Spleen (tissue), 11 donors: ENCODE data around the gene RAB8B. TPM values are rescaled to one million over a fixed set of nuclear protein-coding genes. Genes with fewer than 3 reads are reported as not detected.

Experiments
- DNase-seq: peaks from one replicate; pipeline ENCODE4 v3.0.0-alpha.2; 2020
- H3K27ac ChIP-seq, 8 donors: fragments of 200-600 bp; sonication (generic) in 7 of 8; 1 replicate in 4 of 8; 2 replicates in 4 of 8; pipeline versions ENCODE4 v1.5.0 to v1.8.0; 2016 to 2021; ENCODE audit warnings: inconsistent platforms in 4 of 8, mild to moderate bottlenecking in 4 of 8, moderate library complexity in 1 of 8
- H3K27me3 ChIP-seq, 7 donors: fragments of 200-600 bp; sonication (generic) in 6 of 7; replicated peaks in 1 of 7; 1 replicate in 4 of 7; 2 replicates in 3 of 7; pipeline versions ENCODE4 v1.5.0 to v1.8.0; 2016 to 2021; ENCODE audit warnings: inconsistent platforms in 3 of 7, mild to moderate bottlenecking in 1 of 7
- H3K36me3 ChIP-seq, 6 donors: fragments of 200-600 bp; sonication (generic) in 5 of 6; 1 replicate in 4 of 6; 2 replicates in 2 of 6; pipeline versions ENCODE4 v1.5.0 to v1.8.0; 2016 to 2021; ENCODE audit warnings: inconsistent platforms in 2 of 6
- H3K4me1 ChIP-seq, 6 donors: fragments of 200-600 bp; sonication (generic) in 5 of 6; 1 replicate in 3 of 6; 2 replicates in 3 of 6; pipeline versions ENCODE4 v1.5.0 to v1.8.0; 2016 to 2021; ENCODE audit warnings: inconsistent platforms in 3 of 6
- H3K4me3 ChIP-seq, 8 donors: fragments of 200-600 bp; sonication (generic) in 7 of 8; 1 replicate in 4 of 8; 2 replicates in 4 of 8; pipeline versions ENCODE4 v1.5.0 to v1.8.0; 2016 to 2021; ENCODE audit warnings: inconsistent platforms in 4 of 8, mild to moderate bottlenecking in 4 of 8, moderate library complexity in 2 of 8
- H3K9me3 ChIP-seq, 8 donors: fragments of 200-600 bp; sonication (generic) in 7 of 8; 1 replicate in 4 of 8; 2 replicates in 4 of 8; pipeline versions ENCODE4 v1.5.0 to v1.8.0; 2016 to 2021; ENCODE audit warnings: inconsistent platforms in 4 of 8
- POLR2A ChIP-seq, 3 donors: fragments of 450-650 bp; IDR thresholded peaks; one replicate each; pipeline ENCODE4 v1.5.1; 2017; ENCODE audit warnings: antibody characterized with exemption in 3 of 3, mild to moderate bottlenecking in 1 of 3
- POLR2AphosphoS5 ChIP-seq, 3 donors: sonication (generic); formaldehyde crosslinking; IDR thresholded peaks; one replicate each; pipeline ENCODE4 v1.5.1; 2017; ENCODE audit warnings: antibody characterized with exemption in 3 of 3
- WGBS, 5 donors: extraction: QIAGEN DNeasy Blood & Tissue Kit in 3 of 5; methylation state at CpG; one replicate each; pipeline versions ENCODE4 v1.1.5 to v1.1.7; 2013 to 2018; 5-methylcytosine and 5-hydroxymethylcytosine counted together
- intact Hi-C: fragments of 100-400 bp; cut with DNase I; formaldehyde crosslinking; loops from one replicate; pipeline ENCODE4 v1.15.0; 2023; ENCODE audit warnings: low total_unique reads
- polyA plus RNA-seq, 3 donors: library from polyadenylated mRNA; stranded (reverse); fragments of 200-250 nt; gene quantifications; one replicate each; pipeline ENCODE4 v1.2.1, GENCODE V29; 2013
- total RNA-seq, 7 donors: library from RNA; depleted of rRNA in 3 of 7; stranded (reverse); fragments of >200 nt in 3 of 7; fragmentation: NEBNext Ultra II Directional in 4 of 7; extraction: Animal tissue kit (Norgen Biotek cat#: 25700) in 4 of 7; gene quantifications; one replicate each; pipeline versions ENCODE4 v1.1.0 to v1.2.1, GENCODE V29; 2016 to 2021
- TF ChIP-seq, protein P1 (sequence below), 11 experiments: fragments of 200-600 bp in 7 of 11; fragments of 450-650 bp in 4 of 11; sonication (generic) in 4 of 11; IDR thresholded peaks in 8 of 11; conservative IDR thresholded peaks in 3 of 11; 1 replicate in 7 of 11; 2 replicates in 4 of 11; pipeline versions ENCODE4 v1.4.0 to v1.8.0; 2016 to 2021; ENCODE audit warnings: antibody characterized with exemption in 11 of 11, inconsistent platforms in 4 of 11, mild to moderate bottlenecking in 1 of 11
- donor health status: healthy with polysubstance abuse.
- donor health status: DM: no; HTN: no; CAD: no; lungs with moderate emphysema.
- donor health status: DM: no; HTN: no; CAD: no.
- donor health status: Bipolar disorder and iron deficiency.
- donor health status: healthy.
- donor health status: DM: no; HTN: no; CAD: no.
- donor health status: DM: yes; HTN: yes; CAD: no.

The RAB8B gene
- total and polyA plus RNA-seq, 10 donors = 18.9 to 96.4 (median 64.2) TPM

DNA sequence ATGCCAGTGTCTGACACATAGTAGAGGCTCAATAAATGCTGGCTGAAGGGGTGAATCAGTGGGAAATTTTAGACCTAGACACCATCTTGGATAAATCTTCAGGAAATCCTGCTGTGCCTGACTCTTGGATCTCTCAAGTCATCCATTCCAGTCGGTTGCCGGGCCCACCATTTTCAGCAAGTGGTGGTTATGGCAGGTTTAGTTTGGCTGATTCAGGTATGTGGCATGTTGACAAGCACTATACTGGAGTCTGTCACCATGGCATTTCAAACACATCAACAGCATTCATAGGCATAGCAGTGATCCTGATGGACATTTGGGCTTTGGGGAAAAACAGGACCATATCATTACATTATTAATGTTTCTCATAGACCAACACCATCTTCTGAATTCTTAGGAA lies 62.3 kb downstream of the RAB8B start:
- Histone ChIP-seq H3K27ac (no peak overlapping the region), H3K4me1 (peaks cover 0 to 28% (median 8%) of the 10 kb centered on the region in 6 donors), H3K36me3 (peaks cover 0 to 98% (median 35%) of the 10 kb centered on the region in 6 donors), H3K9me3 (no peaks in the 10 kb centered on the region), H3K27me3 (no peaks in the 10 kb centered on the region), H3K4me3 (no peak overlapping the region)
- TF ChIP-seq POLR2A (IDR thresholded peaks at IDR 0.05) = no peak
- intact Hi-C loops = no loop called here
- no peak for DNase-seq
- 93 to 100% (median 97%) methylated on average over 2 of the region's 2 CpGs for WGBS, 5 donors

DNA sequence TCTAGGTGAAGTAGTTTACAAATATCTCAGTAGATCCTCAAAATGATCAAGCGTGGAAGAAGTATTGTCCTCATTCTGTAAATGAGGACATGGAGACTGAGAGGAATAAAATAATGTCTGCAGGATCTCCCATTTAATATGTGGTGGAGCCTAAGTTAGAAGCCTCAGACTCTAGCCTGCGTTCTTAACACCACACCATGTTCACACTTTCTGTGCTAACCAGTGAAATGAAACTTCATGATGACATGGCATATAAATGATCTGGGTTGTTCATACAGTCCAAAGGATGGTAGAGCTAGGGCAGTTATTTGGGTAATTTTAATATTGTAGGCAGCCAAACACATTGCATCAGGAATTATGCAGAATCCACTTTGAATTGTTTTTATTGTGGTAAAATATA lies 62.9 kb downstream of the RAB8B start:
- no peak overlapping the region for H3K4me3 ChIP-seq
- no peaks in the 10 kb centered on the region for H3K27me3 ChIP-seq
- H3K27ac ChIP-seq = no peak overlapping the region
- TF ChIP-seq POLR2AphosphoS5 (IDR thresholded peaks at IDR 0.05) (no peak), POLR2A (IDR thresholded peaks at IDR 0.05) (no peak)
- TF ChIP-seq, protein P1, sequence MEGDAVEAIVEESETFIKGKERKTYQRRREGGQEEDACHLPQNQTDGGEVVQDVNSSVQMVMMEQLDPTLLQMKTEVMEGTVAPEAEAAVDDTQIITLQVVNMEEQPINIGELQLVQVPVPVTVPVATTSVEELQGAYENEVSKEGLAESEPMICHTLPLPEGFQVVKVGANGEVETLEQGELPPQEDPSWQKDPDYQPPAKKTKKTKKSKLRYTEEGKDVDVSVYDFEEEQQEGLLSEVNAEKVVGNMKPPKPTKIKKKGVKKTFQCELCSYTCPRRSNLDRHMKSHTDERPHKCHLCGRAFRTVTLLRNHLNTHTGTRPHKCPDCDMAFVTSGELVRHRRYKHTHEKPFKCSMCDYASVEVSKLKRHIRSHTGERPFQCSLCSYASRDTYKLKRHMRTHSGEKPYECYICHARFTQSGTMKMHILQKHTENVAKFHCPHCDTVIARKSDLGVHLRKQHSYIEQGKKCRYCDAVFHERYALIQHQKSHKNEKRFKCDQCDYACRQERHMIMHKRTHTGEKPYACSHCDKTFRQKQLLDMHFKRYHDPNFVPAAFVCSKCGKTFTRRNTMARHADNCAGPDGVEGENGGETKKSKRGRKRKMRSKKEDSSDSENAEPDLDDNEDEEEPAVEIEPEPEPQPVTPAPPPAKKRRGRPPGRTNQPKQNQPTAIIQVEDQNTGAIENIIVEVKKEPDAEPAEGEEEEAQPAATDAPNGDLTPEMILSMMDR (IDR thresholded peaks at IDR 0.05 in 8 of 11, conservative IDR thresholded peaks at IDR 0.05 in 3 of 11) = no peak
- H3K9me3 ChIP-seq = no peaks in the 10 kb centered on the region
- 86 to 98% (median 92%) methylated on average over 2 of the region's 2 CpGs for WGBS, 5 donors
- H3K36me3 ChIP-seq = peaks cover 0 to 98% (median 38%) of the 10 kb centered on the region in 6 donors
- intact Hi-C loops = no loop called here
- no peak for DNase-seq
- peaks cover 0 to 22% (median 4%) of the 10 kb centered on the region in 6 donors for H3K4me1 ChIP-seq

DNA sequence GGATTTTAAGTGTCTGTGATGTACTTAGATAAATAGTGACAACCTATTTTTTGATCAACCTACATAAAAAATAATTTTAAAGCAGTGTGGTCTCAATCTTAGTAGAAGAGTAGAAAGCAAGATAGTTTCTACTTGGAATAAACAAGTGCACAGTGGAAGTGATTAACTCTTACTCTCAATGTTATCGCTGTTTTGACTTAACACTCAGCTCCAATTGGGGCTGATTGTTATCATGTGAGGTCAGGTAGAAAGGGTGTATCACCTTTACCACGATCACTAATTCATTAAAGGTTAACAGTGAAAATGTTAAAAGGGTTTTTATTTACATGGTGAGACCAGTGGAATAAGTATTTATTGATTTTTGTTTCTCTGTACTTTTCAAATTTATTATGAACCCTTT lies 65.6 kb downstream of the RAB8B start:
- H3K9me3 ChIP-seq = no peaks in the 10 kb centered on the region
- intact Hi-C loops = no loop called here
- no peak overlapping the region for H3K27ac ChIP-seq
- 82 to 91% (median 86%) methylated on average over 2 of the region's 2 CpGs for WGBS, 5 donors
- H3K4me3 ChIP-seq = no peak overlapping the region
- H3K27me3 ChIP-seq = no peaks in the 10 kb centered on the region
- H3K4me1 ChIP-seq = peaks cover 0 to 8% (median 0%) of the 10 kb centered on the region in 6 donors
- H3K36me3 ChIP-seq = peaks cover 0 to 100% (median 63%) of the 10 kb centered on the region in 6 donors
- TF ChIP-seq, protein P1 (IDR thresholded peaks at IDR 0.05 in 8 of 11, conservative IDR thresholded peaks at IDR 0.05 in 3 of 11) = no peak
- TF ChIP-seq POLR2AphosphoS5 (IDR thresholded peaks at IDR 0.05) = no peak
- no peak for TF ChIP-seq POLR2A (IDR thresholded peaks at IDR 0.05)
- DNase-seq = no peak

DNA sequence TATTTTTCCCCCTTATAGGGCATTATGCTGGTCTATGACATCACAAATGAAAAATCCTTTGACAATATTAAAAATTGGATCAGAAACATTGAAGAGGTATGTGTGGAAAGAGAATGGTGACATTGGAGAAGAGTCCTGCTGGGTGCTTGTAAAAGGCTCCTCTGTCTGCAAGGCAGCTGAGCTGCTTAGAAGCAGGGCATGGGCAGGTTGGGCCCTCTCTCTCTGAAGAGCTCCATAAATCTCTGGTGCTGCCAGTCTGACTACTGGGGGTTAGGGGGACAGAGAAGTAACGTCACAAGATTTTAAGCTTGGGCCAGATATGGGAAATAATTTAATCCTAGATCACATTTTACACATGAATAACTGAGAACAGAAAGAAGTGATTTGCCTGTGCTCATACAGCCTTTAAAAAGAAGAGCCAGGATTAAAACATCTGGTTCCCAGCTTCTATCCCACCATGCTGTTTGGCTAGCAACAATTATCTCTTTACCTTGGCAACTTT lies 66.1 kb downstream of the RAB8B start:
- H3K9me3 ChIP-seq = no peaks in the 10 kb centered on the region
- 88 to 95% (median 95%) methylated on average over 1 of the region's 1 CpG for WGBS, 5 donors
- H3K4me3 ChIP-seq = no peak overlapping the region
- peaks cover 0 to 10% (median 0%) of the 10 kb centered on the region in 6 donors for H3K4me1 ChIP-seq
- DNase-seq = no peak
- TF ChIP-seq POLR2A (IDR thresholded peaks at IDR 0.05) (no peak), POLR2AphosphoS5 (IDR thresholded peaks at IDR 0.05) (no peak)
- TF ChIP-seq, protein P1 (IDR thresholded peaks at IDR 0.05 in 8 of 11, conservative IDR thresholded peaks at IDR 0.05 in 3 of 11) = no peak
- intact Hi-C loops = no loop called here
- H3K27me3 ChIP-seq = no peaks in the 10 kb centered on the region
- H3K36me3 ChIP-seq = peaks cover 0 to 100% (median 61%) of the 10 kb centered on the region in 6 donors
- no peak overlapping the region for H3K27ac ChIP-seq
